Measurements from ENCODE around the gene PRODH.
"Not testable (repeated sequence)": the region's sequence is repeated elsewhere in the genome, so short reads cannot be mapped to it uniquely, and the experiment has no call there.

Gene PRODH

DNA sequence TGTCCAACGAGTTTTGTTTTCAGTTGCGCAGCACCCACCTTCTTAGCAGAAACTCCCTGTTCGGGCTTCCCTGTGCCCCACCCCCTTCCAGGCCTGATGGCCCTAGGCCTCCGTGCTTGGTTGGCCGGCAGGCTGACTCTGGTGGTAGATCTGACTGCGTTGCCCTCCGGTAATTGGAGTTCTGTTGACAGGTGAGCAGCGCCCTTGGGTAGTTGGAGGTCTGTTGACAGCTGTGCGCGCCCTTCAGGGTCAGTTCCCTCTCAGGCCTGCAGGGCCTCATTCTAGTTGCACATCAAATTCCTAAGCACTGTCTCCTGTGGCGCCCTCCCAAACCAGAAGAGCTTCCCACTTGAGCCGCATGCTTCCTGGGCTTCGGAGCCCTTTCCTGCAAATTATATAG, 29.2 kb downstream of the PRODH start:
- TF ChIP-seq, protein P1, sequence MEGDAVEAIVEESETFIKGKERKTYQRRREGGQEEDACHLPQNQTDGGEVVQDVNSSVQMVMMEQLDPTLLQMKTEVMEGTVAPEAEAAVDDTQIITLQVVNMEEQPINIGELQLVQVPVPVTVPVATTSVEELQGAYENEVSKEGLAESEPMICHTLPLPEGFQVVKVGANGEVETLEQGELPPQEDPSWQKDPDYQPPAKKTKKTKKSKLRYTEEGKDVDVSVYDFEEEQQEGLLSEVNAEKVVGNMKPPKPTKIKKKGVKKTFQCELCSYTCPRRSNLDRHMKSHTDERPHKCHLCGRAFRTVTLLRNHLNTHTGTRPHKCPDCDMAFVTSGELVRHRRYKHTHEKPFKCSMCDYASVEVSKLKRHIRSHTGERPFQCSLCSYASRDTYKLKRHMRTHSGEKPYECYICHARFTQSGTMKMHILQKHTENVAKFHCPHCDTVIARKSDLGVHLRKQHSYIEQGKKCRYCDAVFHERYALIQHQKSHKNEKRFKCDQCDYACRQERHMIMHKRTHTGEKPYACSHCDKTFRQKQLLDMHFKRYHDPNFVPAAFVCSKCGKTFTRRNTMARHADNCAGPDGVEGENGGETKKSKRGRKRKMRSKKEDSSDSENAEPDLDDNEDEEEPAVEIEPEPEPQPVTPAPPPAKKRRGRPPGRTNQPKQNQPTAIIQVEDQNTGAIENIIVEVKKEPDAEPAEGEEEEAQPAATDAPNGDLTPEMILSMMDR (IDR thresholded peaks at IDR 0.05; ENCODE audit: low read depth, low read length), result no peak
- no peak for DNase-seq (ENCODE audit: low read depth, low spot score)
- in situ Hi-C loops (cut with HindIII; ENCODE audit: low sequenced_read_pairs), result no loop called here

DNA sequence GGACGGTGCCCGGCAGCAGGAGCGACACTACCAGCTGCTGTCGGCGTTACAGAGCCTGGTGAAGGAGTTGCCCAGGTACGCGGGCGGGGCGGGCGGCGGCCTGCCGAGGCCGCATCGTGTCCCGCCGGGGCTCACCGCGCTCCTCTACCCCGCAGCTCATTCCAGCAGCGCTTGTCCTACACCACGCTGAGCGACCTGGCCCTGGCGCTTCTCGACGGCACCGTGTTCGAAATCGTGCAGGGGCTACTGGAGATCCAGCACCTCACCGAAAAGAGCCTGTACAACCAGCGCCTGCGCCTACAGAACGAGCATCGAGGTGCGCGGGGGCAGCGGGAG, 29.7 kb downstream of the PRODH start:
- in situ Hi-C loops (cut with HindIII; ENCODE audit: low sequenced_read_pairs); DNase-seq (ENCODE audit: low read depth, low spot score); H3K4me3 ChIP-seq (ENCODE audit: low read depth, low read length): not testable (repeated sequence)

More for the DNA sequence above, 29.2 kb downstream of the PRODH start:
- H3K4me3 ChIP-seq (ENCODE audit: low read depth, low read length), result no peak overlapping the region

DNA sequence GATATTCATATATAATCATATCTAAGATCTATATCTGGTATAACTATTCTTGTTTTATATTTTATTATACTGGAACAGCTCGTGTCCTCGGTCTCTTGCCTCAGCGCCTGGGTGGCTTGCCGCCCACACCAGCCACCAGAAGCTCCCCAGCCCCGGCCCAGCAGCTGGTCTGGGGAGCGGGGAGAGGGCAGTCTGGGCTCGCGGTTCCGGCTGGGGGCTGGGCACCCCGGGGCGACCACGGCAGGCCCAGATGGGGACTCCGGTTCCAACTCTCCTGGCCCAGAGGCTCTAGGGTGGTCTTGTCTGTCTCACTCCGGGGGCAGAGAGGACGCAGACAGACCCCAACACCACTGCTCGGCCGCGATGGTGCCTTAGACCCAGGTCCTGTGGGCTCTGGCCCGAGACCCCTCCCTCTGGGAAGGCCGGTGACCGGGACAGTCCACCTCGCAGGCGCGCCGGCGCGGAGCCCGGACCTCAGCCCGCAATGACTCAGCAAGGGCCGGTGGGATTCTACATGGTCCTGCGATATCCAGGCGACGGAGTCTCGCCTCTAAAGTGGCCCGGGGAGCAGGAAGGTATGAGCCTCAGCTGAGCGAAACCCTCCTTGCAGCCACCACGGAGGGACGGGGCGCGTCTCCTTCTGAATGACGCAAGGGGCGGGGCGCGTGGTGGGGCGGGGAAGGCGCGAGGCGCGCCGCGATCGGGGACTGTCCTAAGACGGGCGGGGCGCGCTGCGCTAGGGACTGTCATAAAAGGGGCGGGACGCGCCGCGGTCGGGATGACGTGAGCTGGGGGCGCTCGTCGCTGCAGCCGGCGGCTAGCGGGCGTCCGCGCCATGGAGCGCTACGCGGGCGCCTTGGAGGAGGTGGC, 30.3 kb downstream of the PRODH start, which contains the start of gene DGCR6:
Gene DGCR6 (plus strand): TSS at position 781 of the 870 bp plus-strand sequence. CDS start 55 bp downstream, at position 836.
- TF ChIP-seq, protein P1 (IDR thresholded peaks at IDR 0.05; ENCODE audit: low read depth, low read length), result no peak
- no peak for DNase-seq (ENCODE audit: low read depth, low spot score)
- in situ Hi-C loops (cut with HindIII; ENCODE audit: low sequenced_read_pairs), result no loop called here
- no peak within 1 kb of the TSS for H3K4me3 ChIP-seq (ENCODE audit: low read depth, low read length)

DNA sequence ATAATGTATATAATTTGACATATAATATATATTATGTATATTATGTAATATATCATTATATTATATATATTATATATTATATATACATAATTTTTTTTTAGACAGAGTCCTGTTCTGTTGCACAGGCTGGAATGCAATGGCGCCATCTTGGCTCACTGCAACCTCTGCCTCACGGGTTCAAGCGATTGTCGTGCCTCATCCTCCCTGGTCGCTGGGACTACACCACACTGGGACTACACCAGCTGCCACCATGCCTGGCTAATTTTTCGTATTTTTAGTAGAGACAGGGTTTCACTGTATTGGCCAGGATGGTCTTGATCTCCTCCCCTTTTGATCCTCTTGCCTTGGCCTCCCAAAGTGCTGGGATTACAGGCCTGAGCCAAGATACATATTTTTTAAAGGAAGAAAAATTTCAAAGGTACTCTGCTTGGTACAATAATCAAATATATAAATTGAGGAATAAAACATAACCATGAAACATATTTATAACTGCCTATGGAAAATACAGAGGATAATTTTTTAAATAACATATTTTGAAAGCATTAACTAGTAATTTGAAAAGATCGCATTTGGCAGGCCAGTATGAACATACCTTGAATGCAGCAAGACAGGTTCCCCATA, 39.9 kb downstream of the PRODH start:
- in situ Hi-C loops (cut with HindIII; ENCODE audit: low sequenced_read_pairs); H3K4me3 ChIP-seq (ENCODE audit: low read depth, low read length); DNase-seq (ENCODE audit: low read depth, low spot score): not testable (repeated sequence)

DNA sequence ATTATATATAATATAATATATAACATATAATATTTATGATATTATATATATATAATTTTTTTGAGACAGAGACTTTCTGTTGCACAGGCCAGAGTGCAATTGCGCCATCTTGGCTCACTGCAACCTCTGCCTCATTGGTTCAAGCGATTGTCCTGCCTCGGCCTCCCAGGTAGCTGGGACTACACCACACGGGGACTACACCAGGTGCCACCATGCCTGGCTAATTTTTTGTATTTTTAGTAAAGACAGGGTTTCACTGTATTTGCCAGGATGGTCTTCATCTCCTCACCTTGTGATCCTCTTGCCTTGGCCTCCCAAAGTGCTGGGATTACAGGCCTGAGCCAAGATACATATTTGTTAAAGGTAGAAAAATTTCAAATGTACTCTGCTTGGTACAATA, 42.3 kb downstream of the PRODH start:
- DNase-seq (ENCODE audit: low read depth, low spot score); in situ Hi-C loops (cut with HindIII; ENCODE audit: low sequenced_read_pairs): not testable (repeated sequence)

DNA sequence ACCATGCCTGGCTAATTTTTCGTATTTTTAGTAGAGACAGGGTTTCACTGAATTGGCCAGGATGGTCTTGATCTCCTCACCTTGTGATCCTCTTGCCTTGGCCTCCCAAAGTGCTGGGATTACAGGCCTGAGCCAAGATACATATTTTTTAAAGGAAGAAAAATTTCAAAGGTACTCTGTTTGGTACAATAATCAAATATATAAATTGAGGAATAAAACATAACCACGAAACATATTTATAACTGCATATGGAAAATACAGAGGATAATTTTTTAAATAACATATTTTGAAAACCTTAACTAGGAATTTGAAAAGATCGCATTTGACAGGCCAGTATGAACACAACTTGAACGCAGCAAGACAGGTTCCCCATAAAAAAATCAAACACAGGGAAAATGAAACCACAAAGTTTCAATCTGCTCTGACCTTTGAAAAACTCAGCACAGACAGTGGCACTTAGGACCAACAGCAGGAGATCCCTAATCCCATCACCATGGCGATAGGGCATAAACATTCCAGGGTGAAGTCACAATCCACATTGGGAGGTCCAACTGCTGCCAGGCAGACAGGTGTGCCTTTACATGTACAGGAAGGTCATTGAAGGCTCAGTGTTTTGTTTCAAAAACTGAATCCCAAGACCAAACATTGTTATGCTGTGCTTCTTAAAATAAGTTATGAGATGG, 45.4 kb downstream of the PRODH start:
- DNase-seq (ENCODE audit: low read depth, low spot score); H3K4me3 ChIP-seq (ENCODE audit: low read depth, low read length); in situ Hi-C loops (cut with HindIII; ENCODE audit: low sequenced_read_pairs): not testable (repeated sequence)

More for the DNA sequence above, 42.3 kb downstream of the PRODH start:
- H3K4me3 ChIP-seq (ENCODE audit: low read depth, low read length), result not testable (repeated sequence)

DNA sequence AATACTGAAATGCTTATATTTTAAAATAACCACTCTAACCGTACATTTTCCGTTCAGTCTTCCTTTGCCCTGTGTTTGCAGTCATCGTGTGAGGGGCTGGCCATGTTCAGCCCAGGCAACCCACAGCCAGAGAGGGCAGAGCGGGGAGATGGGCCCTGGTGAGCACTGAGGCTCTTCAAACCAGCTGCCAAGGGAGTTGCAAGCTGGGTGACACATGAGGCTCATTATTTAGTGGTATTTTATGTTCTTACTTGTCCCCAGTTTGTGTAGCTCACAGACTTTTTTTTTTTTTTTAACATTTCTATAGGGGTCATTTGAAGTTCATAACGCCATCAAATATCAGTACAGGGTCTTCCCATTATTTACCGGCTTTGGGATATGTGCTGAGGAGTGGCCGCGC, 48.0 kb downstream of the PRODH start:
- TF ChIP-seq, protein P1 (IDR thresholded peaks at IDR 0.05; ENCODE audit: low read depth, low read length), result no peak
- in situ Hi-C loops (cut with HindIII; ENCODE audit: low sequenced_read_pairs), result no loop called here
- no peak for DNase-seq (ENCODE audit: low read depth, low spot score)
- H3K4me3 ChIP-seq (ENCODE audit: low read depth, low read length), result no peak overlapping the region

DNA sequence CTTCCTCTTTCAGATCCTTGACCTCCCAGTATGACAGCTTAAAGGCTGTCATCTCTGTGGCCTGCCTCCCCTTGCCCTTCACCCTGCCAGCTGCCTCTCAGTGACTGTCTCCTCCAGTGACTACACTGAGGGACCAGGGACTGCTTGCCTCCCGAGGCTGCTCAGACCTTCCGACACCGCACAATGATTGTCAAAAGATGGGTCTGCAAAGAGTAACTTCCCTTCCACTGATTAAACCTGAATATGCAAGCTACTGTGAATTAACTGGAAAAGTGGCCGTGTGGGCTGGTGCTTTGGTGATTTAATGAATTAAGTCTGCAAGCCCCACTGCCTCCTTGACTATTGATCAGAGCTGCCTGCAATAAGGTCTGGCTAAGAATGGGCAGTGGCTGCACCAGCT, 51.6 kb downstream of the PRODH start:
- H3K4me3 ChIP-seq (ENCODE audit: low read depth, low read length); in situ Hi-C loops (cut with HindIII; ENCODE audit: low sequenced_read_pairs); DNase-seq (ENCODE audit: low read depth, low spot score): not testable (repeated sequence)

DNA sequence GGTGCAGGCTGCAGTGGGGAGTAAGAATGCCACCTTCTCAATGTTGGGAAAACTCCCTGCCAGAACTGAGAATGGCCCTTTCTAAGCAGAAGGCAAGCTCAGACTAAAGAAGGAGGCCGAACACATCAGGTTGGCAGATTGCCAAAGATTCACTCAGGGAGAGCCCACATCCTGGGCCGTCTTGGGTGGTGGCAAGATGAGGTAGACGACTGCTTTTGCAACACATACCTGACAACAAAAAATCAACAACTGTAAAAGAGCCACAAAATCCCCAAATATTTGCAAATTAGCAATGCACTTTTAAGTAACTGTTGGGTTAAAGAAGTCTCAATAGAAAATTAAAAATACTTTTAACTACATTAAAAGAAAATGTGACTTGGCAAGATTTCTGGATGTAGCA, 54.8 kb downstream of the PRODH start:
- H3K4me3 ChIP-seq (ENCODE audit: low read depth, low read length); in situ Hi-C loops (cut with HindIII; ENCODE audit: low sequenced_read_pairs); DNase-seq (ENCODE audit: low read depth, low spot score): not testable (repeated sequence)

All from astrocyte of the spinal cord (primary cell).